ENCODE measurements around the gene SLC25A21.

SLC25A21 gene

GRCh38 chr14:36683083-36683724 lies 489.2 kb downstream of the SLC25A21 start:
- no peak for DNase-seq

DNA sequence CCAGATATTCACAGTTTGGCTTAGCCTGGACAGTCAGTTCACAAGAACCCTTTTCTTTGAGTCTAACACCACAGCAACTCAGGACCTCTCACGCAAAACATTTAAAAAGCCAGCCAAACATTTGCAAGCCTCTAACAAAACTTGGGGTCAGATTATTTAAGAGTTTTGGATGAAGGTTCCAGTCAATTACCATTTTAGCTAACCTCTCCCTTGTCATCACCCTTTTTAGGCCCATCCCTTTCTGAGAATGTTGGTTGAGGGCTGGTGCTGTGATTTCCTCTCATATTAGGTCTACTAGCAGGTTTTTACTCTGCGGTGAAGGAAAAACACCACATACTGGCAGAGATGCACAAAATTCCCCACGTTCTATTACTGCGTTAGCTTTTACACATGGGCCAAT lies 490.1 kb downstream of the SLC25A21 start:
- no peak for DNase-seq

DNA sequence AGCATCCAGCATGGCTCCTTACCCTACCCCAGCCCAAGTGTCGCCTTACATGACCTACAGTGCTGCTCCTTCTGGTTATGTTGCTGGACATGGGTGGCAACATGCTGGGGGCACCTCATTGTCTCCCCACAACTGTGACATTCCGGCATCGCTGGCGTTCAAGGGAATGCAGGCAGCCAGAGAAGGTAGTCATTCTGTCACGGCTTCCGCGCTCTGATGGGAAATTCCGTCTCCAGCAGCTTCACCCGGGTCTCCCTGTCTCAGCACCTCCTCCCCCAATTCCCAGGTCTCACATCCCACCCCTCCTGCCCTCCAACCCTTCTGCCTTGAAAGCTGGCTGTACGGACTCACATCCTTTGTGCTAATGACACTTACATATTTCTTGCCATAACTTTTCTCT lies 496.2 kb downstream of the SLC25A21 start:
- no peak for DNase-seq

DNA sequence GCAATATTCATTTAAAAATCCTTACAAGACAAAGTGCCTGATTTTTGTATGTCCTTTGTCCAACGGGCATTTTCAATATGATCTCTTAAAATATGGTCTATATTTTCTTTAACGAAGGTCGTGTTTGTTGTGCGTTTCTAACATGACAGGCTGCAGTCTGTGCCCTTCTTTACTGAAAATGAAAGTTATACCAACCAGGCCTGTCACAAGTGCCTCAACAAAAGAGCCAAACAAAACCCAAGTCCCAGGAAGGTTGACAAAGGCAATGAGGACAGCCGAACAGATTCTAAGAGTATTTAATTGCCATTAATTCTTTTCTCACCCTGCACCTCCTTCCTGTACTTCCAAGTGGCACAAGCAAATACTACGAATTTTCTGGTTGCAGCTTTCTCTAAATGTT lies 496.8 kb downstream of the SLC25A21 start:
- DNase-seq, result no peak

DNA sequence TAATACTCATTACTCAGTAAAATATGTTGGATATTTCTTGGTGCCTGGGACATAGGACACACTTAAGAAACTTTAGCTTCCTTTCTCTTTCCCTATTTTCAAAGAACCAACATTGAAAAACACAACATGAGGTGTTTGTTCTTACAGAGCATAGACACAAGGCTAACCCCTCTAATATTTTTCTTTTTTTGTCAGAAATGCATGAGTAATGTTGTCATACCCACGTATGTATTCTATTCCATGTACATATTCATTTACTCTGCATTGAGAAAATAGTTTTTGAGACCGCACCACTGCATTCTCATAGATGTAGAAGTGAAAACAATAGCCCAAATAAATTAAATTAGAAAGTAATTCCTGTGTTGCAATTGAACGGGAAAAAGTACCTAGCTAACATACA lies 497.7 kb downstream of the SLC25A21 start:
- DNase-seq, result no peak

DNA sequence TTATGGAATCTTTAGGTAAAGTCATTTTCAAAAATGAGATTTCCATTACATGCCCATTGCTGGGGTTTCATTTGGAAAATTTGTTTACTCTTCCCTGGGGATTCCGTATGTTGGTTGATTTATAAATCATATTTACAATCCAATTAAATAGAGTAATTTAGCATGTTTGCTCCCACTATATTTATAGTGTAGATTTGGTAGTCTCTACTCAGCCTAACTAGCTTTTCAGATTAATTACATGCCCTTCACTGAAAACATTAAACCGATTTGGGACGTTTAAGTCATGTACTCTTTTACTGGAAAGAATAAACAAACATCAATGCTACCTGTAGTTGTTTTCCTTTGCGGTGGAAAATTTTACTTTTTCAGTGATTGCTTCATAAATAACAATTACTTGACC lies 500.3 kb downstream of the SLC25A21 start:
- DNase-seq, result no peak

- no peak for DNase-seq
Observed at GRCh38 chr14:36671149-36671548, 501.3 kb downstream of the SLC25A21 start.

GRCh38 chr14:36667679-36668078 lies 504.7 kb downstream of the SLC25A21 start:
- DNase-seq, result no peak

GRCh38 chr14:36666416-36667206 lies 505.8 kb downstream of the SLC25A21 start:
- no peak for DNase-seq

DNA sequence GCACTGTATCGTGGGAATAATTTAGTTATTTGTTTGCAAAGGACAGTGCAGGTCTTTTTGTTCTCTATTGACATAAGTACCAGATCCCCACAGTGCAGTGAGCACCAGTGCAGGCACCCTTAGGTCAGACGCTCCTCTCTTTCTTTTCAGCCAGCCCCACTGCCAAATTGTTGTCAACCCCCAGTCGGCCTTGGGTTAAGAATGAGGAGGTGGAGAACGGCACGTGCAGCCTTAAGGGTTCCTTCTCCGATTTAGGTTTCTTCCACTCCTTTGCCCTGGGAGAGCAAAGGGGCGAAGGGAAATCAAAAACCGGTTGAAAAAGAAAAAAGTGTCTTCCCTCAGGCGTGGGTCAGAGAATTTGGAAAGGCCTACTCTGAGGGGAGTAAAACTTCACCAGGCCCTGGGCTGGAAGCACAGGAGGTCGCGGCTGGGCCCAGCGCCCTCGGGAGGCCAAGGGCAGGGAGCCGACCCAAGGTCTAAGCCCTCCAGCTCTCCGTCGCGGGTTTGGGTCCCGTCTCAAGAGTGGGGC lies 506.5 kb downstream of the SLC25A21 start:
- DNase-seq, result no peak

- no peak for DNase-seq
Observed at GRCh38 chr14:36664322-36665193, 507.8 kb downstream of the SLC25A21 start.

DNA sequence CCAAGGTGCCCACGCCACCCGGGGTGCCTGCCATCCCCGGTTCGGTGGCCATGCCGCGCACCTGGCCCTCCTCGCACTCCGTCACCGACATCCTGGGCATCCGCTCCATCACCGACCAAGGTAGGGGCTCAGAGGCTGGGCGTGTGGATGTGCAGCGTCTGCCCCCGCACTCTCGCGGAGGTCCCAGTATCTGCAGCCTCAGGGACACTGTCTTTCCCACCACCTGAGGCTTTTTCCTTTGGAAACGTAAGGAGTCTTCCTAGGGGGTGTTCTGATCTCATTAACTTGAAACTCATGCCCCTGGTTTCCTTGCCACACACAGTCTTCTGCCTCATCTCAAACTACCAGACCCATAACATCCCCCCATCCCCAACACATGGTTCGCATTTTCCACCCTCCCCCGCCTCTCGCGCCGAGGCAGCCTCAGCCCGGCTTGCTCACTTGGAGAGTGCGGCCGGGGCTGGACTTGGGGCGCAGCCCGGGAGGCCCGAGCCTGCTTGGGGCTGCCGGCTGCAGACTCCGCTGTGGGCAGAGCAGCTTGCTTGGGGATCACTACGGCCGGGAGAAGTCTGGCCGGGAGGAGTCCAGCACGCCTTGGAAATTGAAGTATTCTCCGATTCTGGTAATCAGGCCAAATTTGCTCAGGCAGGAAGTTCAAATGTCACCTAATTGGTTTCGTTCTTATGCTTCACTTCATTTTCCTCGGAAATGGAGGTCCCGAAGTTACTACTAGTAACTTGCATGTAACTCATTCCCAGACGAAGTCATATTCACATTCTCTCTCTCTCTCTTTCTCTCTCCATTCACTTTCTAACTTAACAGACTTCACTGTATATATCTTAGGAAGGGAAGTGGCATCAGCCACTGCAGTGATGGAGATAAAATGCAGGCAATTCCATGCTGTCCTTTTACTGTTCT lies 508.7 kb downstream of the SLC25A21 start:
- DNase-seq, result no peak

DNA sequence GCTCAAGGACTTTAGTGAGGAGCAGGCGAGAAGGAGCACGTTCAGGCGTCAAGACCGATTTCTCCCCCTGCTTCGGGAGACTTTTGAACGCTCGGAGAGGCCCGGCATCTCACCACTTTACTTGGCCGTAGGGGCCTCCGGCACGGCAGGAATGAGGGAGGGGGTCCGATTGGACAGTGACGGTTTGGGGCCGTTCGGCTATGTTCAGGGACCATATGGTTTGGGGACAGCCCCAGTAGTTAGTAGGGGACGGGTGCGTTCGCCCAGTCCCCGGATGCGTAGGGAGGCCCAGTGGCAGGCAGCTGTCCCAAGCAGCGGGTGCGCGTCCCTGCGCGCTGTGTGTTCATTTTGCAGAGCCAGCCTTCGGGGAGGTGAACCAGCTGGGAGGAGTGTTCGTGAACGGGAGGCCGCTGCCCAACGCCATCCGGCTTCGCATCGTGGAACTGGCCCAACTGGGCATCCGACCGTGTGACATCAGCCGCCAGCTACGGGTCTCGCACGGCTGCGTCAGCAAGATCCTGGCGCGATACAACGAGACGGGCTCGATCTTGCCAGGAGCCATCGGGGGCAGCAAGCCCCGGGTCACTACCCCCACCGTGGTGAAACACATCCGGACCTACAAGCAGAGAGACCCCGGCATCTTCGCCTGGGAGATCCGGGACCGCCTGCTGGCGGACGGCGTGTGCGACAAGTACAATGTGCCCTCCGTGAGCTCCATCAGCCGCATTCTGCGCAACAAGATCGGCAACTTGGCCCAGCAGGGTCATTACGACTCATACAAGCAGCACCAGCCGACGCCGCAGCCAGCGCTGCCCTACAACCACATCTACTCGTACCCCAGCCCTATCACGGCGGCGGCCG lies 509.6 kb downstream of the SLC25A21 start:
- DNase-seq, result no peak

GRCh38 chr14:36662258-36662542 lies 510.2 kb downstream of the SLC25A21 start:
- DNase-seq, result no peak

GRCh38 chr14:36661506-36662257 lies 510.7 kb downstream of the SLC25A21 start, which contains the start of gene PAX9:
Gene PAX9 (plus strand): TSS chr14:36661860. CDS start chr14:36662090, 230 bp downstream.
- DNase-seq, result no peak

DNA sequence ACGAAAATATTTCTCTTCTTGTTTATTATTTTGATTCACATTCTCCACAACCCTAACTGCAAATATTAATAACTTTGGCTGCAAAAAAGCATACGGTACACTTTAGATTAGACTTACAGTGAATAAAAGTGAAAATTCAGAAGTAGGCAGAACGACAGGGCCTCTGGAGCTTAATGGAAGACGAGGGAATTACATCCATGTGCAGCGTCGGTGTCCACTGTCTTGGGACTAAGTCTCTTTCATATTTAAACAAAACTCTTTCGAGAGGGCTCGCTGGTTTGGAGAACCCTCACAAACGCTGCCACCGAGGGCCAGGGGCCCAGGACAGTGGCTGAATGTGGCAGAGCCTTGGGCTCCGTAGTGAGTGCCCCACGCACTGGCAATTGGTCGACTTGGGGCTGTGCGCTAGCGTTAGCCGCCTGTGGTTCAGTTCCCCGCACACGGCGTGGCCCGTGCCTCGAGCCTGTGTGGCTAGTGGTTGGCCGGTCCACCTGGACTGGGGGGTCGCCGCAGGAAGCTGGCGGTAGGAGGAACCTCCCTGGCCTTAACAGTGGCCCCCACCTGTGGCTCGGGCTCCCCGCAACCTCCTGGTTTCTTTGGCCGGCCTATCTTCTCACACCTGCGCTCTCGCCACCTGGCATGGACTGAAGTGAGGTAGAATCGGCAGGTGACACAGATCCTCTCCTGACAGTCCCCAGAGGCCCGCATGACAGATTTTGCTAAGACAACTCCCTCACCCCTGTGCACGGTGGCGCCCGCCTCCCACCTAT lies 511.5 kb downstream of the SLC25A21 start:
- DNase-seq, result no peak

- DNase-seq, result no peak
Observed at GRCh38 chr14:36659822-36660735, 512.3 kb downstream of the SLC25A21 start.

- no peak for DNase-seq
Observed at GRCh38 chr14:36659010-36659821, 513.2 kb downstream of the SLC25A21 start.

All from GDM1 (cell line).